HUES64 (cell line): ENCODE measurements around the gene DCUN1D1.

Experiments
- H3K27ac ChIP-seq: 2 replicates; pipeline ENCODE4 v1.7.0; 2013; ENCODE audit warnings: low read depth, low read length, inconsistent platforms
- H3K27me3 ChIP-seq: 2 replicates; pipeline ENCODE4 v1.6.1; 2013; ENCODE audit warnings: mild to moderate bottlenecking, low read length; ENCODE audit not compliant: insufficient read depth
- H3K36me3 ChIP-seq: 2 replicates; pipeline ENCODE4 v1.6.1; 2013; ENCODE audit warnings: mild to moderate bottlenecking, low read length; ENCODE audit not compliant: insufficient read depth
- H3K4me1 ChIP-seq: 2 replicates; pipeline ENCODE4 v1.6.1; 2013; ENCODE audit warnings: mild to moderate bottlenecking, low read length, moderate library complexity; ENCODE audit not compliant: insufficient read depth
- H3K4me3 ChIP-seq: 2 replicates; pipeline ENCODE4 v1.5.1; 2013; ENCODE audit warnings: mild to moderate bottlenecking, low read length, moderate library complexity
- H3K9ac ChIP-seq: 2 replicates; pipeline ENCODE4 v1.6.1; 2013; ENCODE audit warnings: mild to moderate bottlenecking, low read depth, low read length
- H3K9me3 ChIP-seq: 2 replicates; pipeline ENCODE4 v1.6.1; 2013; ENCODE audit warnings: low read depth, low read length; ENCODE audit not compliant: insufficient read depth
- WGBS: fragments of 150-250, 120-280 bp; methylation state at CpG from one replicate; pipeline ENCODE4 v1.1.7; 2013; ENCODE audit warnings: missing lambda C conversion rate; 5-methylcytosine and 5-hydroxymethylcytosine counted together

Gene DCUN1D1

DNA sequence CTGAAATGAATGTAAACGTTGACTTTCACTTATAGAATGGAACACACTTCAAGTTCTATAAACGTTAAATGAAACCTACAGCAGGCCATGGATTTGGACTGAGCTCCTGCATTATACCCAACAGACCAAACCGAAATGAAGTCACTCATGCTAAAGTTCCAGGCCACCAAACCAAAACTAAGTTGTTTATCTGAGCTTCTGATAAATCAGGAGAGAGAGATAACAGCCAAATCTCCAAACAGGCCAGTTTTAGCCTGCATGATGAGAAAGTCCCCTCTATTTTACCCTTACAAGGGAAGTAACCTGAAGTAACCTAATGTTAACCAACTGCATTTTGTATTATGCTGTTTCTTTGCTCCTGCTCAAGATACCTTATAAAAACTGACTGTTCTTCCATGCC, 44.5 kb downstream of the DCUN1D1 start:
- H3K9me3 ChIP-seq: peaks cover 4% of the 10 kb centered on the region; the same call in 1 of the 2 replicates
- H3K36me3 ChIP-seq: peaks cover 7% of the 10 kb centered on the region; the same call in 1 of the 2 replicates
- H3K4me3 ChIP-seq: no peak overlapping the region
- no peak overlapping the region for H3K27ac ChIP-seq
- H3K27me3 ChIP-seq: no peaks in the 10 kb centered on the region
- WGBS: 97% methylated on average over 3 of the region's 3 CpGs
- no peak overlapping the region for H3K9ac ChIP-seq
- H3K4me1 ChIP-seq: peaks cover 12% of the 10 kb centered on the region; the same call in 1 of the 2 replicates

DNA sequence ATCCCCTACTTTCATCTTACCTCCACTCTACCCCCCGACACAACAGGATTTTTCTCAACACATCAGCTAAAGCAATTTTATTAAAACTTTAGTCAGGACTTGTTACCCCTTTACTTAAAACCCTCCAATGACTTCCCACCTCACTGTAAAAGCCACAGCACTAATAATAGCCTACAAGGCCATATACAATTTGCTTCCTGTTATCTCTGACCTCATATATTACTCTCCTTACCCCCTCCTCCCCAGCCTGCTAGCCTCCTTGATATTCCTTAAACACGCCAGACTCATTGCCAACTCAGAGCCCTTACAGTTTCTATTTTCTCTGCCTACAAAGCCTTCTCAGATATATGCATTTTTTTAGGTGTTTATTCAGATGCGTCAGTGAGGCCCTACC, 54.4 kb downstream of the DCUN1D1 start:
- Histone ChIP-seq H3K27me3 (no peaks in the 10 kb centered on the region), H3K9ac (no peak overlapping the region), H3K36me3 (no peaks in the 10 kb centered on the region), H3K27ac (no peak overlapping the region), H3K9me3 (no peaks in the 10 kb centered on the region), H3K4me1 (peaks cover under 1% of the 10 kb centered on the region; the same call in 1 of the 2 replicates), H3K4me3 (no peak overlapping the region)
- 93% methylated on average over 3 of the region's 3 CpGs for WGBS

DNA sequence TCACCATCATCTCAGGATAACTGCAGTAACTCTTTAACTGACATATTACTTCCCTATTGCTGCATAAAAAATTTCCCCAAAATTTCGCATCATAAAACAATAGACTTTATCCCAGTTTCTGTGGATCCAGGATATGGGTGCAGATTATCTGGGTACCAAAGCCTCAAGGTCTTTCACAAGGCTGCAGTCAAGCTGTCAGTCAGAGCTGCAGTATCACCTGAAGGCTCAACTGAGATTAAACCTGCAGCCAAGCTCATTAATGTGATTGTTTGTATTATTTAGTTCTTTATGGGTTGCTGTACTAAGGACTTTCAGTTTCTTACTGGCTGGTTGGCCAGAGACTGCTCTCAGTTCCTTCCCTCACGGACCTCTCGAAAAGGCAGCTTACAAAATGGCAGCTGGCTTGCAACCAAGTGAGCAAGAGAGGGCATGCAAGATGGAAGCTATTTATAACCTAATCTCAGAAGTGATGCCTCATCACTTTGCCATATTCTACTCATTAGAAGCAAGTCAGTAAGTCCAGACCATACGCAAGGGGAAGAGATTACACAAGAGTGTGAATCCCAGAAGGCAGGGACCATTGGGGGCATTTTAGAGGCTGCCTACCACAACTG, 54.9 kb downstream of the DCUN1D1 start:
- Histone ChIP-seq H3K9ac (no peak overlapping the region), H3K36me3 (no peaks in the 10 kb centered on the region), H3K27ac (no peak overlapping the region), H3K9me3 (no peaks in the 10 kb centered on the region), H3K4me1 (peaks cover 6% of the 10 kb centered on the region), H3K27me3 (no peaks in the 10 kb centered on the region), H3K4me3 (no peak overlapping the region)
- 97% methylated on average over 4 of the region's 4 CpGs for WGBS

DNA sequence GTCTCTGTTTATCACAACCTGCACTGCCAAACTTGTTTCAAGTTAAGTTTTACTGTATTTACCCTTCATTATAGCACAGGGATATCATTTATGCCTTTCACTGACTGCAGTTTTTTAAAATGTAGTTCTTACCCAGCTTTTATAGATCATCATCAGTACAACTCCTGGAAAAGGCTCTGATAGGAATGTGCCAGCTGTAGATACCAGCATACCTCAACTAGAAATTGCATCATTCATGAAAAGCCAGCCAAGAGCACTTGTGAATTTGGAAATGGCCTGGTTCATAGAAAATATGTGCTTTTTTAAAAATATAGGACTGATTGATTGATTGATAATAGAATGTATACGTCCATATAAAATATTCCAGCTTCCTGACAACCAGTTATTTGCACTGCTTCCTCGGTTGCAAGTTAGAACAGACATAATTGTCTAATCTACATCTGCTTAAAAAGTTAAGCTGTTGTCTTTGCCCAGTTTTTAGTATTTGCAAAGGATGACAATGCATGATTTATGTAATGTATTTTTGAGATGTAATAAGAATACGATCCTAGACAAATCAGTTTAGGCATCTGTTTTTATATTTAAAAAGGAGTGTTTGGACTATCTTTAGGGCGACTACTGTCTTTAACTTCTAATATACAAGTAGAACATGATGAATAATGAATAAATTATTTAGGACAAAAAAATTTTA, 58.5 kb downstream of the DCUN1D1 start:
- no peaks in the 10 kb centered on the region for H3K36me3 ChIP-seq
- no peak overlapping the region for H3K9ac ChIP-seq
- H3K27ac ChIP-seq: no peak overlapping the region
- H3K4me1 ChIP-seq: peaks cover 11% of the 10 kb centered on the region
- WGBS: 100% methylated on average over 2 of the region's 4 CpGs
- H3K4me3 ChIP-seq: no peak overlapping the region
- H3K9me3 ChIP-seq: no peaks in the 10 kb centered on the region
- H3K27me3 ChIP-seq: no peaks in the 10 kb centered on the region

DNA sequence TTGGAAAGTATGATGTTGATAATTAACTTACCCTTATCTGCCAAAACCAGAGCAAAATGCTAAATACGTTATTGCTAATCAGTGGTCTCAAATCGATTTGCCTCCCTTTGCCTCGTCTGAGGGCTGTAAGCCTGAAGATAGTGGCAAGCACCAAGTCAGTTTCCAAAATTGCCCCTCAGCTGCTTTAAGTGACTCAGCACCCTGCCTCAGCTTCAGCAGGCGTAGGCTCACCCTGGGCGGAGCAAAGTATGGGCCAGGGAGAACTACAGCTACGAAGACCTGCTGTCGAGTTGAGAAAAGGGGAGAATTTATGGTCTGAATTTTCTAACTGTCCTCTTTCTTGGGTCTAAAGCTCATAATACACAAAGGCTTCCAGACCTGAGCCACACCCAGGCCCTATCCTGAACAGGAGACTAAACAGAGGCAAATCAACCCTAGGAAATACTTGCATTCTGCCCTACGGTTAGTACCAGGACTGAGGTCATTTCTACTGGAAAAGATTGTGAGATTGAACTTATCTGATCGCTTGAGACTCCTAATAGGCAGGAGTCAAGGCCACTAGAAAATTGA, 59.7 kb downstream of the DCUN1D1 start:
- Histone ChIP-seq H3K4me3 (no peak overlapping the region), H3K36me3 (no peaks in the 10 kb centered on the region), H3K4me1 (peaks cover 11% of the 10 kb centered on the region), H3K27me3 (no peaks in the 10 kb centered on the region), H3K27ac (peak overlapping the region; percentile 3; the same call in 1 of the 2 replicates), H3K9me3 (no peaks in the 10 kb centered on the region), H3K9ac (peak overlapping the region; percentile 25; the same call in 1 of the 2 replicates)
- WGBS: 60% methylated on average over 9 of the region's 9 CpGs

DNA sequence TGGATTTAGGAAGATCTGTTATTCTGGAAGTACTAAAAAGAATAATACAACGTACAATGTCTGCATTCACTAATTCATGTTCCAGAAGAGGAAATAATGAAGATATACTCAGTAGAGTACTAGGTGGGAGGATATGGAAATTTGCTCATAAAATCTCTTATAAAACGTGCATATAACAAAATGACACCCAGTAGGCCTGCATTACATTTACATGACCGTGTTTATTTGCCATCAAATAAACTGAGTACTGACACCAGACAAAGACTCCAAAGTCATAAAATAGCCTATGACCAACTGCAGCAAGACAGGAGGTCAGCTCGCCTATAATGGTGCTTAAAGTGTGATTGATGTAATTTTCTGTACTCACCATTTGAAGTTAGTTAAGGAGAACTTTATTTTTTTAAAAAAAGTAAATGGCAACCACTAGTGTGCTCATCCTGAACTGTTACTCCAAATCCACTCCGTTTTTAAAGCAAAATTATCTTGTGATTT, 60.4 kb downstream of the DCUN1D1 start:
- WGBS: 98% methylated on average over 3 of the region's 5 CpGs
- Histone ChIP-seq H3K9me3 (no peaks in the 10 kb centered on the region), H3K27ac (peak overlapping the region; percentile 3; the same call in 1 of the 2 replicates)

DNA sequence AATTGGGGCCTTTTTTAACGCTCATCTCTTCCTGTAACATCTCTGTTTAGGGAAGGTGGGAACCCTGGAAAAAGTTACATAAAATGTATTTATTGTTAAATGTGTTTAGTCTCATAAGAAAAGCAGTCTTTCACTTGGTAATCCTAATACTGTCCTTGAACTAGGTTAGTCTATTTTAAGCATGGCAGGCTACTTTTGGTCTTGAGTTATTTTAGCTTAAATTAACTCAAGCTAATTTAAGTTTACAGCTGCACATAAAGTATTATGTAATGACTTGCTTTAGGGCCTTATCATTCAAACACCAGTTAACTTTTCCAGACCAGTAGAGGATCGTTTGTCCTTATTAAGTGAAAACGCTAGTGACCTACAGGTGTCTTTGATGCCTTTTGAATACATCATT, 63.2 kb downstream of the DCUN1D1 start:
- no peak overlapping the region for H3K27ac ChIP-seq
- no peaks in the 10 kb centered on the region for H3K36me3 ChIP-seq
- H3K4me3 ChIP-seq: no peak overlapping the region
- no peaks in the 10 kb centered on the region for H3K9me3 ChIP-seq
- H3K4me1 ChIP-seq: peaks cover 11% of the 10 kb centered on the region
- H3K9ac ChIP-seq: no peak overlapping the region
- WGBS: 88% methylated on average over 3 of the region's 3 CpGs
- H3K27me3 ChIP-seq: no peaks in the 10 kb centered on the region

More for the DNA sequence above, 60.4 kb downstream of the DCUN1D1 start:
- Histone ChIP-seq H3K9ac (no peak overlapping the region), H3K4me3 (no peak overlapping the region), H3K27me3 (no peaks in the 10 kb centered on the region), H3K4me1 (peaks cover 11% of the 10 kb centered on the region), H3K36me3 (no peaks in the 10 kb centered on the region)

DNA sequence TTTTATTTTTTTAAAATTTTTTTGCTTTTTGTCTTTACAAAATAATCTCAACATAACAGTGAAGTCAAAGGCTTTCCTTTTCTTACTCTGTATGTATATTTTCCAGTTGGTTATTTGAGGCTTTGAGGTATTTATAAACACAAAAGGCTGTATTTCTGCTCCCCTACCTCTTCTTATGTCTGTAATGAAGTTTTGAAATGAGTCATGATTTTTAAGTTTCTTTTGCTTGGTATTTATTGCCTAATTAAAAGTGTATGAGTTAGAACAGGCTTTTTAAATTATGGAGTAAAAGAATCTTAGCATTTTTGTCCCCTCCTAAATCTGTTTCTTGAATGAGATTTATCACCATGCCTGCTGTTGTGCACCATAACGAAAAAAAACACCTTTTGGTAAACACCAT, 66.0 kb downstream of the DCUN1D1 start:
- H3K27me3 ChIP-seq: no peaks in the 10 kb centered on the region
- no peaks in the 10 kb centered on the region for H3K9me3 ChIP-seq
- no peaks in the 10 kb centered on the region for H3K4me1 ChIP-seq
- no peak overlapping the region for H3K9ac ChIP-seq
- H3K27ac ChIP-seq: no peak overlapping the region
- H3K4me3 ChIP-seq: no peak overlapping the region
- H3K36me3 ChIP-seq: no peaks in the 10 kb centered on the region
- 88% methylated on average over 1 of the region's 1 CpG for WGBS

DNA sequence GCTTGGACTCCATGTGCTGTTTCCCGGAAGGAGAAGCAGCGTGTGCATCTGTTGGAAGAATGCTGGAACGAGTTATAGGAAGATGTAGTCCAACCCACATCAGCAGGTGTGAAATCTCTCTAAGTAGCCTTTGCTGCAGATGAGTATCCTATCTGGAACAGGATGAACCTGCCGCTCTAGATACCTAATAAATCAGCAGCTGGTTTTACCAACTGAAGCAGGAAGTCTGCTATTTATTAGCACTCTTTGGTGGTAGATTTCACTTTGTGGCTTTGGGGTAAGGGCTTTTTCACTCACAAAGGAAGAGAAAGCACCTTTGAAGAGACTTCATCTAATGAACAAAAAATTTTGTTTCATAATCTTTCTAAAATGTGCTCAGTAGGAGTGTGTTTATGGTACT, 66.4 kb downstream of the DCUN1D1 start:
- H3K4me3 ChIP-seq: no peak overlapping the region
- 95% methylated on average over 4 of the region's 4 CpGs for WGBS
- no peaks in the 10 kb centered on the region for H3K9me3 ChIP-seq
- no peaks in the 10 kb centered on the region for H3K36me3 ChIP-seq
- no peak overlapping the region for H3K27ac ChIP-seq
- H3K27me3 ChIP-seq: no peaks in the 10 kb centered on the region
- no peaks in the 10 kb centered on the region for H3K4me1 ChIP-seq
- H3K9ac ChIP-seq: no peak overlapping the region

DNA sequence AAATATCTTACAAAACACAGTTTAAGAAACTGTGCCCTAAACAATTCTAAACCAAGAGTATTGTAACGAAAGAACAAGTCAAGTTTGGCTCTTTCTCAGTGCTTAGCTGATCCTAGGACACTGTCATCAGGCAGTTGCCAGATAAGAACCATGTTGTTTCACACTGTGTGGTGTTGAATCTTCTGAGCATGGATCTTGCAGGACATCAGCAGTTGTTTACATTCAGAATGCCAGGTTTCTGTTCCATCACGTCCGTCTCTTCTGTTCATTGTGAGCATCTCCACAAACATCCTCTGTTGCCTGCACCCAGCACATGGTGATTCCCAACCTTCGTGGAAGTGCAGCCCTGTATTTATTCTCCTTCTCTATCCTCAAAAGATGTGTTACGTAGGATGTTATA, 67.9 kb downstream of the DCUN1D1 start:
- 87% methylated on average over 5 of the region's 5 CpGs for WGBS
- Histone ChIP-seq H3K27ac (no peak overlapping the region), H3K9me3 (no peaks in the 10 kb centered on the region)

DNA sequence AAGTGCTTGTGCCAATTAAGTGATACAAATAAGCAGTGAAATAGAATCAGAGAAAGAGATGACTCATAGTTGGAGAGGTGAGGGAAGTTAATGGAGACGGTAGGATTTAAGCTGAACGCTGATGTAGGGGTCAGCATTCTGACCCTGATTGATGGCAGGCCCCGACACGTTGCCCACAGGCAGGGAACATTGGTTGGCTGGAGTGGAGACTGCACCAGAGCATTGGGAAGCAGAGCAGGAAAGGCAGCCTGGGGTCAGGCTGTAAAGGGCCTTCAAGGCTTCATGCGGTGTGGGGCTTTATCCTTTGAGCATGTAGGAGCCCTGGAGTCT, 68.6 kb downstream of the DCUN1D1 start:
- Histone ChIP-seq H3K9ac (no peak overlapping the region), H3K27ac (no peak overlapping the region), H3K9me3 (no peaks in the 10 kb centered on the region), H3K4me3 (no peak overlapping the region), H3K27me3 (no peaks in the 10 kb centered on the region), H3K4me1 (no peaks in the 10 kb centered on the region), H3K36me3 (no peaks in the 10 kb centered on the region)
- WGBS: 80% methylated on average over 5 of the region's 5 CpGs

More for the DNA sequence above, 67.9 kb downstream of the DCUN1D1 start:
- no peak overlapping the region for H3K9ac ChIP-seq
- H3K36me3 ChIP-seq: no peaks in the 10 kb centered on the region
- no peaks in the 10 kb centered on the region for H3K4me1 ChIP-seq
- H3K27me3 ChIP-seq: no peaks in the 10 kb centered on the region
- H3K4me3 ChIP-seq: no peak overlapping the region
